GM18507 (cell line): ENCODE measurements around the gene NTSR2.

Source experiments
- DNase-seq: peaks from one replicate; pipeline ENCODE4 v3.0.0; 2011; ENCODE audit warnings: low read depth; ENCODE audit not compliant: insufficient read length; ENCODE audit errors: extremely low spot score
- FAIRE-seq: peaks from 2 replicates; lab custom pipeline; 2011; peaks lifted over from hg19 to GRCh38; lab: Jason Lieb, UNC

The NTSR2 gene

DNA sequence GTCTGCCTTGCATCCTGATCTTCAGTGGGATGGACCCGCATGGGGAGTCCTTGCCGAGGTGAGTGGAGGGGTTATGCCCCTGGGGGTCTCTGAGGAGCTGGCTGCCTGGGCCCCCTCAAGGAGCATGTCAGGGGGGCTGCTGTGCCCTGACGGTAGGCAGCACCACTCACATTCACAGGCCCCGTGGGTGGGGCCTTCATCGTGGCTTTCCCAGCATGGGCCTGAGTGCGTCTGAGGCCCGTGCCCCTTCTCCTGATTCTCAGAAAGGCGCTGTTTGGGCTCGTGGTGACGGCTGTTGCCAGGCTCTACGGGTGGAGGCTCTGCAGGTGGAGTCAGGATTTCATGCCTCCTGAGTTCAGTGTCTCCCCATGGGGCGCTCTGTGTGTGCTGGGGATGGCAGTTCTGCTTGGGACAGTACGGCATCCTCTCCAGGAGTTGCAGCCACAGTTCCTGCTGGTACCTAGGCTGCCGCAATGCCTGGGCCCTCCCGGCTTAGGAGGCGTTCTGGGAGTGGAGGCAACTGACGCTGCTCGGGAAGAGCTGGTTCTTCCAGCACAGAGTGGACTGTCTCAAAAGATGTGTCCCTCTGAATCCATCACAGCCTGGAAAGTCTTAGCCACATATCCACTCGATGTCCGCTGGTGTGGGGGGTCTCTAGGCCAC is 57.3 kb downstream of the NTSR2 start:
- FAIRE-seq (no peak), DNase-seq (no peak)

DNA sequence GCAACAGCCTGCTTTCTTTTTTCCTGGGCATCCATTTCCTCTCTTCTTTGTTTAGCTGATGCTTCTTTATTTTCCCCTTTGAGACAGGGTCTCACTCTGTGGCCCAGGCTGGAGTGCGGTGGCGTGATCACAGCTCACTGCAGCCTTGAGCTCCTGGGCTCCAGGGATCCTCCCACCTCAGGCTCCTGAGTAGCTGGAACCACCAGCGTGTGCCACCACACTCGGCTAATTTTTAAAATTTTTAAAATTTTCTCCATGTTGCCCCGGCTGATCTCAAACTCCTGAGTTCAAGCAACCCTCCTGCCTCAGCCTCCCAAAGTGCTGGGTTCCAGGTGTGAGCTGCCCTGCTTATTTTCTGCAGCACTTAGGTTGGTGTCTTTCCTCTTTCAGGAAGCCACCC is 58.7 kb downstream of the NTSR2 start:
- no peak for DNase-seq
- no peak for FAIRE-seq

DNA sequence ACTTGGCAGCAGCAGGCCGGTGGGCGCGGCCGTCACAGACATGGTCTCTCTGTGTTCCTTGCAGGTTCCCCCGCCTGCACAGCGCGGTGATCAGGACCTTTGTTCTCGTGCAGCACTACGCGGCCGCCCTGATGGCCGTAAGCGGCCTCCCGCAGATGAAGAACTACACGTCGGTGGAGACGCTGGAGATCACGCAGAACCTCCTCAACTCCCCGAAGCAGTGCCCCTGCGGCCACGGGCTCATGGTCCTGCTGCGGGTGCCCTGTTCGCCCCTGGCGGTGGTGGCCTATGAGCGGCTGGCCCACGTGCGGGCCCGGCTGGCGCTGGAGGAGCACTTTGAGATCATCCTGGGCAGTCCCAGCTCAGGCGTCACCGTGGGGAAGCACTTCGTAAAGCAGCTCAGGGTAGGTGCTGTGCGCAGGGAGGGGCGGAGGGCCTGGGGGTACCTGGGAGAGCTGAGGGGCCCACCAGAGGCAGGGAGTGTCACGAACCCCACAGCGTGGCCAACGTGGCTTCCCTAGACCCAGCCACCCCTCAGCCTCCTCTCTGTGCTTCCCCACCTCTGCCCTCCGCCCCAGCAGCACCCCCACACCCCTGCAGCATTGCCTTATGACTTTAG is 59.3 kb downstream of the NTSR2 start:
- DNase-seq (no peak), FAIRE-seq (no peak)
